ENCODE results near the gene PKNOX2.

Gene PKNOX2

GRCh38 chr11:125317416-125317815, 152.9 kb downstream of the PKNOX2 start:
- no peak for DNase-seq

DNA sequence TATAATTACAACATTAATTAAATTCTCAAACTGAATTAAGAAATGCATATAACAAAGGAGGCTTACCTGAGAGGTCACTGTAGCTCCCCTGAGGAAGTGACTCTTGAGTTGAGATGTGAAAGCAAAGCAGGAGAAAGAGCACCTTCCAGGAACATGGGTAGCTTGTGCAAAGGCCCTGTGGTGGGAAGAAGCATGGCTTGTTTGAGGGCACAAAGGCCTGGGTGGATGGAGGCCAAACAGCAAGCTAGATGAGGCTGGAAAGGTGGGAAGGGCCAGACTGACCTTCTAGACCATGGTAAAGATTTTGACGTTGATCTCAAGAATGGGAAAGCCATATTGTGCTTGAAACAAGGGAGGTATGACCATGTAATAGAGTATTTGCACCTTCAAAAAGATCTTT, 155.1 kb downstream of the PKNOX2 start:
- DNase-seq: no peak

DNA sequence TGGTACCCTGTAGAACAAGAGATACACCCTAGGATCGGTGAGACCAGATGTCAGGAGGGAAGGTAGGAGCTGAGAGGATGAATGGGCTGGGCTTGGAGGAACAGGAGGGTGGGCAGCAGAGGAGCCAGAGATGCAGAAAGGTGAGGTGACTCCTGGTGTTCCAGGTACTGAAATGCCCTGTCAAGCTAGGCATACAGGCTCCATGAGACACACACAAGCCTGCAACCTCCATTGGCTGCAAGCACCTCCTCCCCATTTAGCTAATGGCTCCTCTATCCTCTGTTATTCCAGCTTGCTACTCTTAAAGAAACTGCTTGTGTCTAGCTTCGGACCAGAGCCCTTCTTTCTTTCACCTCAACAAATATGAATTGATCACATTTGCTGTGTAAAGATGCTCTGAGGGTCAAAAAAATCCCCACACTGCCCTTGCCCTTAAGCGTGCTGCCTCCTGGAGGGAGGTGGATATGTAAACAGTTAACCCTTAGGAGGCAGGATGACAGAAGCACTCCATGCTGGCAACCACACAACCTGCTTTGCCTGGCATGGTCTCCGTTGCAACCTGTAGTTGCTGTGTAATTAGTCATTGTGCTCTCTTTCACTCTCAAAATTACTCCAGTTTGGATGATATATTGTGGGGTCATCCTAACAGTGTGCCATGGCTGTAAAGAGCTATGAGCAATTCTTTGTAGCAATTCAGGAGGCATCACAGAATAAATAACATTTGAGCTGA, 156.0 kb downstream of the PKNOX2 start:
- no peak for DNase-seq

- DNase-seq: no peak
Observed at GRCh38 chr11:125322289-125322688, 157.7 kb downstream of the PKNOX2 start.

- DNase-seq: no peak
Observed at GRCh38 chr11:125325196-125325595, 160.6 kb downstream of the PKNOX2 start.

DNA sequence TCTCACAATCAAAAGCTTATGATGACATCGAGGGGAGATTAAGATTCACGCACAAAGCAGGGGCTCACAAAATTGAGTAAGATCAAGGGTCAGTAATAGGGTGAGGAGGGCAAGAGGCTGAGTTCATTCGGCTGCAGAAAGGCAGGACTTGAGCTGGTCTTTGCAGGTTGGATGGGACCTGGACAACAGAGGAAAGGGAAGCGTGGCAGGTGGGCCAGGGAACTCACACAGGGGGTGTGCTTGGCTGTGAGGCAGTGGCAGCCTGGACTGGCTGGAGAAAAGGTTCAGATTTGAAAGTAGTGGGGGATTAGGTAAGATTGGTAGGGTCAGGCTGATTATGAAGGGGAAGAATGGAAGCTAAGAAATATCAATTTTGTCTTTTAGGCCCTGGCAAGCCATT, 161.6 kb downstream of the PKNOX2 start:
- DNase-seq: no peak

DNA sequence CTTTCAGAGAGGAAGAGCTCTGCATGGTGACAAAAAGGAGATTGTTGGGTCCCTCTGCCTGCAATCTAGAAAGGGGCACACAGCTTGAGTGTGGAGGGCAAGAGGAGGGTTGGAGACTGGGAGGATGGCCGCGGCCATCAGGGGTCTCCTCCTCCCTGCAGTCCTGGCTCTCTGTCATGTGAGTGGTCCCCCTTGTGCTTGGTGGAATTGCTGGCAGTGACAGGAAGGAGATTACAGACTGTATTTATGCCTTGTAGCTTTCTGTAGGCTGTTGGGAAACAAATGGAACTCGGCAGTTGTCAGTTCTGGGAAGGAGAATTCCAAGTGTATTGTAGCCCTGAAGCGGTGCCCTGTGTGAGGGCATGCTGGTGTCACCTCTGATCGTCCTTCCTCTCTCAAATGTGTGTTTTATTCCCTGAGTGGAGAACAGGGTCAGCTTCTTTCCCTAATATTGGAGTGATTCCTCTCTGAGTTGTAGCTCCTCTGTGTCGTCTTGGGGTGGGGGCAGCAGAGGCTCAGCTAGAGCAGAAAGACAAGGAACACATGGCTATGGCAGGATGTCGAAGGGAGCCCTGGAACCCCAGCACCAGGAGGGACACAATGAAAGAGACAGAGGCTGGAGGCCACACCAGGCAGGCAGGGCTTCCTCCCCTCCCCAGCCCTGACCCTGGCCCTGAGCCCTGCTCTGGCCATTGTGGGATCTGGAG, 163.1 kb downstream of the PKNOX2 start:
- DNase-seq: no peak

- DNase-seq: no peak
Observed at GRCh38 chr11:125328225-125328580, 163.7 kb downstream of the PKNOX2 start.

DNA sequence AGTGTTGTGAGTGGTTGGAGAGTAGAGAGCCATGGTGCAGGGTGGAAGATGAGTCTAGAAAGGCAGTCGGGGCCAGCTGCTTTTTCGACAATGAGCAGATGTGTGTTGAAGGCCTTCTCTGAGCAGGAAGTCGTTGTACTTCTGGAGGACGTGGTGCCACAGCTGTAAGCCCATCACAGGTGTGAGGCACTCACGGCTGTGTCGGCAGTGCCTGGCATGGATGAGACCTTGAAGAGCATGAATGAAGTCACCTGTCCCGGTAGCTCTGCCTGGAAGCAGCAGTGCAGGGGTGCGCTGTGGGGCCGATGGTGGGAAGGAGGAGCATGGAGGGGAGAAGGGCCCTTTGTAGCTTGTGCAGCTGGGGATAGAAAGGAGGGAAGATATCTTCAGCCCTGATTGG, 165.2 kb downstream of the PKNOX2 start:
- no peak for DNase-seq

- no peak for DNase-seq
Observed at GRCh38 chr11:125330462-125331325, 166.1 kb downstream of the PKNOX2 start.

- DNase-seq: no peak
Observed at GRCh38 chr11:125331357-125332035, 166.9 kb downstream of the PKNOX2 start.

GRCh38 chr11:125332821-125333220, 168.3 kb downstream of the PKNOX2 start:
- no peak for DNase-seq

DNA sequence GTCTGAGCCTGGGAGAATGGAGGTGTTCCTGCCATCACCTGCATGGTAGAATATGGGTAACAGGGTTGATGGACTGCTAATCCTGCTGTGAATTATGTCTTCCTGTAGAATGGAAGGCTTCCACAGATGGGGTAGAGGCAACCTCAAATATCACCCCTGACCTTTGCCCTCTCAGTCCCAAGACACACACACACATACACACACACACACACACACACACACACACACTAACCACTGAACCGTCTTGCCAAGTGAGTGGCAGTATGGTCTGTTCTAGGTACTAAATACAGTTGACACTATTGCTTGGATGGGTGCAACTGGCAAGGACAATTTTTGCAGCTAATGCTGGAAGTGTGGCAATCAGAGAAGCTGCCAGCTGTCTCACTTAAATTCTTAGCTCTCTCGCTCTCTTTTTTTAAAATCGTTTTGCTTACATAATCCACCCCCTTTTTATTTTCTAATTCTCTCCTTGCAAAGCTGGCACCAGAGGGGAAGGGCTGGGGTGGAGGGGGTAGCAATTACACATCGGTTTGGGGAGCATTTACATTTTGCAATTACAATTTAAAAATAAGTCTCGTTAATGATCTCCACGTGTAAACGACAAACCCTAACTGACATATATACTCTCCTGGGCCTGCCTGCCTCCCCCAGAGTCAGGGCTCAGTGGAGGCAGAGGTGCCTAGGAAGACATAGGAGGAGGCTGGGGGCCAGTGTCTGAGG, 169.0 kb downstream of the PKNOX2 start:
- no peak for DNase-seq

GRCh38 chr11:125335106-125335505, 170.6 kb downstream of the PKNOX2 start:
- DNase-seq: no peak

- DNase-seq: no peak
Observed at GRCh38 chr11:125337836-125338834, 173.6 kb downstream of the PKNOX2 start.

- DNase-seq: no peak
Observed at GRCh38 chr11:125338886-125339811, 174.6 kb downstream of the PKNOX2 start.

DNA sequence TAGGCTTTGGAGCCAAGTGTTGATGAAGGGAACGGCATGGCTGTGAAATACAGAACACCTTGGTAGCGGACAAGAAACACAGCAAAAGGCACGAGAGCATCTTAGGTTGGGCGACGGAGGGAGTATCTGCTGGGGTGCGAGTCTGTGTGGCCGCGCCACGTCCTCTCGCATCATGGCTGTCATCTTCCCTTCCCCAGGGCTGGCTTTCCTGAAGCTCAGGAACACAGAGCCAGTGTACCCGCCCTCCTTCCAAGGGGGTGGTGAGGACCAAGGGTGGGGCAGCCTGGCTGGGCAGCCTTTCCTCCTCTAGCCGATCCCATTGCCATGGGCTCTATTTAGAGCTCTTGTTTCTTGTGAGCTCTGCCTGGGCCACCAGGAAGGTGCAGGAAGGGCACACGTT, 177.1 kb downstream of the PKNOX2 start:
- no peak for DNase-seq

- no peak for DNase-seq
Observed at GRCh38 chr11:125342281-125342930, 177.9 kb downstream of the PKNOX2 start.

- DNase-seq: no peak
Observed at GRCh38 chr11:125343086-125343717, 178.7 kb downstream of the PKNOX2 start.

Data from DMS 273 treated with DMSO at 0.1 percent for 48 hours (cell line).